Measurements from ENCODE around the gene DBNDD1. TPM values are rescaled to one million over a fixed set of nuclear protein-coding genes. Genes with fewer than 3 reads are reported as not detected.

The DBNDD1 gene
- total and polyA plus RNA-seq, 10 of the 15 experiments (the other 5 are each of a cell fraction or from before 2014, with no cell fraction given) = 0.06 to 4.6 (median 0.55) TPM

- peak; percentile 89 for TF ChIP-seq RUNX3 (IDR thresholded peaks at IDR 0.05; ENCODE audit: low read length)
- no peak for TF ChIP-seq MYC (IDR thresholded peaks at IDR 0.05; ENCODE audit: insufficient read depth, insufficient read length, insufficient replicate concordance, low read length, severe bottlenecking)
- TF ChIP-seq TCF12 (IDR thresholded peaks at IDR 0.05; ENCODE audit: low read depth, low read length) = peak; percentile 69; the same call in 1 of the 2 replicates
- no peak for TF ChIP-seq HDAC2 (IDR thresholded peaks at IDR 0.05)
- 0 out of 2 replicates have a peak, but pooled peaks have one; percentile 37 for TF ChIP-seq MLLT1 (IDR thresholded peaks at IDR 0.05)
- TF ChIP-seq IKZF1 (conservative IDR thresholded peaks at IDR 0.05) = peak; percentile 51
- no peak for TF ChIP-seq CBX5 (IDR thresholded peaks at IDR 0.05; ENCODE audit: low read depth)
- TF ChIP-seq BHLHE40 (IDR thresholded peaks at IDR 0.05; ENCODE audit: borderline replicate concordance in 1 of 2, low read depth in 2 of 2, low read length in 1 of 2) = peak in 1 of 2 experiments; percentile 62; a peak in 1 of 4 replicates
- 0 out of 4 replicates have a peak, but pooled peaks of 1 of the 2 experiments have one; percentile 10 for TF ChIP-seq IKZF2 (IDR thresholded peaks at IDR 0.05)
- no peak for TF ChIP-seq ZZZ3 (IDR thresholded peaks at IDR 0.05; ENCODE audit: control insufficient read depth, insufficient read length, low read depth)
- TF ChIP-seq RELB (IDR thresholded peaks at IDR 0.05; ENCODE audit: low read depth) = peak; percentile 30; the same call in 1 of the 2 replicates
- peak; percentile 67; the same call in 1 of the 2 replicates for TF ChIP-seq CBFB (IDR thresholded peaks at IDR 0.05; ENCODE audit: low read depth)
- peak; percentile 87 for TF ChIP-seq MEF2B (IDR thresholded peaks at IDR 0.05; ENCODE audit: partially characterized antibody, poor library complexity, severe bottlenecking)
Observed at GRCh38 chr16:90008708-90009145, 10.5 kb downstream of the DBNDD1 start (continued).
